ENCODE measurements around the gene MRTO4.
"Not testable (repeated sequence)": the region's sequence is repeated elsewhere in the genome, so short reads cannot be mapped to it uniquely, and the experiment has no call there.

MRTO4 gene

DNA sequence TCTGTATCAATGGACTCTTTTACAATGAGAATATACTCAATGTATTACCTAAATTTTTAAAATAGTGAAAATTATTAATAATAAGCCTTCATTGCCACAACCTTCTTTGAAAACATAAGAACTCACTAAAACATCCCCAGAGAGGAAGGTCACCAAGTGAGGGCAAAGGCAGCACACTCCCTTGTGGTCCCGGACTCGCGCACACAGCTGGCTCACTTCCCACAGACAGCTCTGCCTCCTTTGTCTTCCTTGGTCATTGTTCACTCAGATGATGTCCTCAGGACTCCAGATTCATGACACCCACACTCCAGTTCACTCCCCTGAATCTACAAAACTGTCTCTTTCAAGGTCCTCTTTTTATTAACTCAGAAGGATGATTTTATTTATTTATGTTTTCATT, 22.4 kb upstream of the MRTO4 start:
- DNase-seq, result no peak

DNA sequence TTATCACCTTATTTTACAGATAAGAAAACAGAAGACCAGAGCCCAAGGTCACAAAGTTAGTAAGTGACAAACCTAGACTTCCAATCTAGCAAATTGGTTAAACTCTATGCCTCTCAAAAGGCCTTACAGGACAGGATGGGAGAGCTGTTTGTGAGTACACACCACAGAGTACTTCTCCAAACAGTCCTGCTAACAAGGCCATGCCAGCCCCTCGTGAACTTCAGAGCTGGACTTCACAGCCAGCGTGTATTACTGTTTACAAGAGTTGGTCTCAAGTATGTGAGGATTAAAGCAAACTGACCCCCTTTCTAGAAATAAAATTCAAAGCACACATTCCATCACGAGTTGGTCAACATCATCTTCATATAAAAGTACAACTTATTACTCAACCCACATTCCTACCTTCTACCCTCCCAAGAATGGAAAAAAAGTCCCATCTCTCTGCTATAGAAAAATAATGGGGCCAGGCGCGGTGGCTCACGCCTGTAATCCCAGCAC, 21.7 kb upstream of the MRTO4 start:
- no peak for DNase-seq

DNA sequence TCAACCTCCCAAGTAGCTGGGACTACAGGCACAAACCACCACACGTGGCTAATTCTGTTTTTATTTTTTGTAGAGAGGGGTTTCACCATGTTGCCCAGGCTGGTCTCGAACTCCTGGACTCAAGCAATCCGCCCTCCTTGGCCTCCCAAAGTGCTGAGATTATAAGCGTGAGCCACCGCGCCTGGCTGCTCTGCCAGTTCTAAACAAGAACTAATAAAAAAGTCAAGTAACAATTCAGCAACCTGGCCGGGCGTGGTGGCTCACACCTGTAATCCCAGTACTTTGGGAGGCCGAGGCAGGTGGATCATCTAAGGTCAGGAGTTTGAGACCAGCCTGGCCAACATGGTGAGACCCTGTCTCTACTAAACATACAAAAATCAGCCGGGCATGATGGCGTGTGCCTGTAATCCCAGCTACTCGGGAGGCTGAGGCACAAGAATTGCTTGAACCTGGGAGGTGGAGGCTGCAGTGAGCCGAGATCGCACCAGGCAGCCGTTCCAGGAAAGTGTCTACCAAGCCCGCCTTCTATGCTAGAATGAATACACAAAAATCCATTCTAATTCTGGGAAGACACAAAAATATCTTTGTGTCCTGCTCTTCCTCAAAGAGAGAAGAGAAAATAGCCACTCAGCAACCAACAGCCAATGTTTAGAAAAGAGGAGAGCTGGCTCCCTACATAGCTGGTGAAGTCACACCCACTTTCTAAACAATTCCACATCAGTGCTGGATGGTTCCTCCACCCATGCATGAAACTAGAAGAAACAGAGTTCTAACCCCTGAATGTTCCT, 19.7 kb upstream of the MRTO4 start:
- not testable (repeated sequence) for DNase-seq

DNA sequence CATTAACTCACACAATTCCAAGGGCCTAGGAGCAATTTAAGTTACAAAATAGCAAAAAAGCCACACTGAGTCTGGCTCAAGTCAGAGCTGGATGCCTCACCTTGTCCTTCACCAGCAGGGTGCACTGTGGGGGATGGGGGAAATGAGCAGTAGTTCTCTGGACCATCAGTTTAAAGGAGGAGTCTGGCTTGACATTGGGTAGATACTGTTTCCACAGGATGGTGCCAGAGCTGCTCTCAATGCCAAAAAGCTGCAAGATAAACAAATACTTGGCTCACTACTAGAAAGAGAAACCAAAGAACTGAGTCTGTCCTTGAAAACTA, 19.1 kb upstream of the MRTO4 start:
- DNase-seq, result no peak

DNA sequence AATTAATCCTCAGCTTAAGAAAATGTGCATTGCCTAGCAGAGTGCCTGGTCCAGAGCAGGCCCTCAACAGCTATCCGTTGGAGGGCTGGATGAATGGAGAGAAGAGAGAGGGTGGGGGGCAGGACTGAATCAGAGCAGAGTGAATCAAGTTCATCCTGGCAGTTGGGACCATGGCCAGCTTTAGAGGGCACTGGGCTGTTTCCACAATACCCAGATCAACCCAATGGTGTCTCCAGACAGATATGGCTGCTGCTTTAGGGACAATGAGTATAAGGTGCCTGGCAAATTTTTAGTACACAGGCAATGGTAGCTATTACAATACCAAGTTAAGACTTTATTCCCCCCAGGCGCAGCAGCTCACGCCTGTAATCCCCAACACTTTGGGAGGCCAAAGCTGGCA, 17.4 kb upstream of the MRTO4 start:
- DNase-seq, result no peak

DNA sequence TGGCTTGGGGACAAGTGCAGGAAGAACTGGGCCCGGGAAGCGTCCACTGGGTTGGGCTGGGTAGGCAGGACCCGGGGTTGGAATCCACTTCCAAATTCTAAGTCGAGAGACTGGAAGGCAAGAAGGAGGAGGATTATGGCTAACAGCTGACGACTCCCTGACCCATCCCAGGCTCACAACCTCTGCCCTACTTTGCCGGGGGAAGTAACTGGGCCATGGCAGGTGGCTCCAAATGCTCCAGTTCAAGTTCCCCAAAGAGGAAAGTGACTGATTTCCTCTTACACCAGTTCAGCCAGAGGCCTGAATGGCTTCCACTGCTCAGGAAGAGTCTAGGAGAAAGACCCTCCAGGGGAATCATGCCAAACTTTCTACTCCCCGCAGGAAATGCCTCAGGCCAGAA, 11.7 kb upstream of the MRTO4 start:
- DNase-seq, result no peak

DNA sequence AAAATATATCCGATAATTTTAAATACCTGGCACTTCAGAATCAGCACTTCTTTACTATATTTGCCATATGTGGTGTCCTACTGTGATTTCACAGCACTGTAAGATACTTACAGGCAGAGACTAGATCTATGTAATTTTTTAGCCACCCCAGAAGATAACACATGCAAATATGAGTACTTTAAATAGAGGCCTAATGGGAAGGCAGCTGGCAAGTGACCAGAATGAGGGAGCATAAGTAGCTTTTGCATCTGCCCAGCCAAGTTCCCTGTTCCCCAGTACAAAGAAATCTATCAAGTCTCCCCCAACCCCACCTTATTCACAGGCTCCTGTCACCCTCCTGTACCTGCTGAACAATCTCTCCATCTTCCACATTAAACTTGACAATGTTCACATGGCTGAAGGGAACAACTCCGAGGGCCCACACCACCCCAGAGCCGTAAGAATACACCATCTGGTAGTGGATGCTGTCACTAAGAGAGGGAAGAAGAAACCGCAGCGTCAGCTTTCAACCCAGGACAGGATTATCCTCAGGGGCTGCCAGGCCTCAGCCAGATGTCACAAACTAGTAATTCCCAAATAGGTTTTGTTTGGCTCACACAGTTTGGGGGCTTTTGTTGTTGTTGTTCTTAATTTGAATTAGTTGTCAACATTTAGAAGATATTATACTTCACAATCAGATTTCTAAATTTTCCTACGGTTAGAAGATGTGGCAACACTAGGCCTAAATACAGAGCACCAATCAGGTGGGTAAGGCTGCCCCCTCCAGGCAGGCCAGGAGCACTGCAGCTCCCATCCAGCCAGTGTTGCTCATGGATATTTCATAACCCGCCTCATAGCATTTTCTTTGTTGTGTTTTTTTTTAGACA, 10.7 kb upstream of the MRTO4 start:
- DNase-seq, result no peak

DNA sequence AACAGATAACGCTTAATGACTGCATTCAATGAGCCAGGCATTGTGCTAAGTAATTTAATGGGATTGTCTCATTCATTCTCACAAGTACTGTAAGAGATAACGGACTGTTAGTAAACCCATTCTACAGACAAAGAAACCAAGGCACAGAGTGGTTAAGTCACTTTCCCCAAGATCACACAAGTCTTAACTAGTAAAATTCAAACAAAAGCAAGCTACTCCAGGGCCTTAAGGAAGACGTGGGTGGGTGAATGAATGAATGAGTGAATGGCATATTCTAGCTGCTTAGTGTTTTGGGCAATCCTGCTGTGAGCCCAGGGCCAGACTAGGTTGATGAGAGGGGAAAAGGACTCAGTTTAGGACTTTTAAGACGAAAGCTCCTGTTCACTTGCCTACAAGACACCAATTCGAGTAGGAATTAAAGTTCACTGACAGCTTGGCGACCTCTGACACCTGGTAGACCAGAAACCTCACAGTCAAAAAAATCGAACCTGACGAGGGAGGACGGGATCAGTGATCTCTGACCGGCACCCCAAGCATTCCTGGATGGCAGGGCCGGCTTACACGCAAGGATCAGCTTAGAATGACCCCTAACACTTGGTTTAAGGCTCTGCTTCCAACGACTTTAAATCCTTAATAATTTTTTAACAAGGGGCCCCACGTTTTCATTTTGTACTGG, 838 bp upstream of the MRTO4 start:
- DNase-seq, result no peak

DNA sequence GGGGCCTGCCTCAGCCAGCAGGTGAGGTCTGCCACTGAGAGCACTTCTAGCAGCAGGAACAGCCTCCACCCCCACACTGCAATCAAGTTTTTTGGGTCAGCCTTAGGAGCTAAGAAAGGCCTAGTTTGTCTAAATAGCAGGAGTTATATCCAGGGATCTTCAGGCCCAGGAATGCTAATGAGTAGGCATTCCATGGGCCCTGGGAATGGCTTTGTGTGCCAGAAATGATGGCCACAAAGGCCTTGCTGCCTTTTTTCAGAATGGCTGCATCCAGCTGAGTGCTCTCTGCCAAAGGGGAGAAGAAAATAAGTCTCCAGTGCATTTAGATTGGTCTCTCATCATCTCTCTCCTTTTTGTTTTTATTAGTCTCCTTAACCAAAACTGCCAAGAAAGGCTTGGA, 2.8 kb downstream of the MRTO4 start:
- DNase-seq, result no peak

DNA sequence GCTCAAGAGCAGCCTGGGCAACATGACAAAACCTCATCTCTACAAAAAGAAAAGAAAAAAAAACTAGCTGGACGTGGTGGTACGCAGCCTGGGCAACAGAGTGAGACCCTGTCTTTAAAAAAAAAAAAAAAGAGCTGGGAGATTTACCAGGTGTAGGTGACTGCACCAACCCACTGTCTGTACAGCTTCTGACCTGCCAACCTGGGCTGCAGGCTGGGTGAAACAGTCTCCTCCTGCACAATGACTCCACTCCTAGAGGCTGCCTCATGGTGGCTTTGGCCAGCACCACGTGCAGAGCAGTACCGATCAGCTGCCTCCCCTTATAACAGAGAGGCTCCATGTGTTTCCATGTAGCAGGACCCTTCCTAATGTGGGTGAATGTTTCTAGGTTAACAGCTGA, 3.7 kb downstream of the MRTO4 start:
- DNase-seq, result no peak

DNA sequence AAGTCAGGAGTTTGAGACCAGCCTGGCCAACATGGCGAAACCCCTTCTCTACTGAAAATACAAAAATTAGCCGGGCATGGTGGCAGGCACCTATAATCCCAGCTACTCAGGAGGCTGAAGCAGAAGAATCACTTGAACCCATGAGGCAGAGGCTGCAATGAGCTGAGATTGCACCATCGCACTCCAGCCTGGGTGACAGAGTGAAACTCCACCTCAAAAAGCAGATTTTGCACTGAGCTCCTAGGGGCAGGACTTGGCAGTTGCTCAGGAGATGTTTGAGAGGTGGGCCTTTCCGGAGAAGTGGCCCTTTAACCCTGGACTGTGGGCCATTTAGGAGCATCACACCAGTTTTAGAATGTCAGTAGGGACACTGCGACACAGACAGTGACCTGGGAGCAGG, 4.7 kb downstream of the MRTO4 start:
- DNase-seq, result not testable (repeated sequence)

DNA sequence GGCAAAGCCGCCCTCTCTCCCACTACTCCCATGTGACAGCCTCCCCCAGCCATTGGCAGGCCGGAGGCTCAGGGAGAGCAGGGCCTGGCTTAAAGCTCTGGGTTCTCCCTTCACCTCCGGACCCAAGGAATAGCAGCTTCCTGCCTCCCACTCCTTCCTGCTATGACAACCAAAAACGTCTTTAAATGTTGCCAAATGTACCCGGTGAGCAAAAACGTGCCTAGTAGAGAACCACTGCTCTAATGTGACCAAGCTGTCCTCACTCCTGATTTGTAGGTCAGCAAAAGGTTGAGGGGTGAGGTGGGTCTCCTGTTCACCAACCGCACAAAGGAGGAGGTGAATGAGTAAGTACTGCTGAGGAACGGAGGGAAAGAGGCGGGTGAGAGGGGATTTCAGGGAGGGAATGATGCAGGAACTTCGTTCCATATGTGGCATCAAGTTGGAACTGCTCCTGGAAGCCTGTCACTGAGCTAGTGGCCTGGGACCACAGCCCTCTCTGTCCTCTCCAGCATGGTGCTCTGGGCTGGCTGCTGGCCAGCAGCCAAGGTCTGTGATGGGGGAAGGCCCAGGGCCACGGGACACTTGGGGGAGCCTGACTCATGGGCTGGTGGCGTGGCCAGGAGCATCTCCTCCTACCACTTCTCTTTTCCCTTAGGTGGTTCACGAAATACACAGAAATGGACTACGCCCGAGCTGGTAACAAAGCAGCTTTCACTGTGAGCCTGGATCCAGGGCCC, 5.7 kb downstream of the MRTO4 start:
- DNase-seq, result no peak

DNA sequence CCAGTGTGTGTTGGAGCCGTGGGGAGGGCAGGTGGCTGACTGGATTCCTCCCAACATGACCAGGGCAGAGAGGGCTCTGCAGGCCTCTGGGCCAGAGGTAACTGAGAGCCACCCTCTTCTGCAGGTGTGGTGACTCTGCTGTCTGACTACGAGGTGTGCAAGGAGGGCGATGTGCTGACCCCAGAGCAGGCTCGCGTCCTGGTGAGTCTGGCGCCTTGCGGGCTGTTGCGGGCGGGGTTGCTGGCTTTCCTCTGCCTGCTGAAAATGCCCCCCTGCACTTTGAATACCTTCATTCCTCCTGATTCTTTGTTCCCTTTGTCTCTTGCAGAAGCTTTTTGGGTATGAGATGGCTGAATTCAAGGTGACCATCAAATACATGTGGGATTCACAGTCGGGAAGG, 6.7 kb downstream of the MRTO4 start:
- DNase-seq, result no peak

DNA sequence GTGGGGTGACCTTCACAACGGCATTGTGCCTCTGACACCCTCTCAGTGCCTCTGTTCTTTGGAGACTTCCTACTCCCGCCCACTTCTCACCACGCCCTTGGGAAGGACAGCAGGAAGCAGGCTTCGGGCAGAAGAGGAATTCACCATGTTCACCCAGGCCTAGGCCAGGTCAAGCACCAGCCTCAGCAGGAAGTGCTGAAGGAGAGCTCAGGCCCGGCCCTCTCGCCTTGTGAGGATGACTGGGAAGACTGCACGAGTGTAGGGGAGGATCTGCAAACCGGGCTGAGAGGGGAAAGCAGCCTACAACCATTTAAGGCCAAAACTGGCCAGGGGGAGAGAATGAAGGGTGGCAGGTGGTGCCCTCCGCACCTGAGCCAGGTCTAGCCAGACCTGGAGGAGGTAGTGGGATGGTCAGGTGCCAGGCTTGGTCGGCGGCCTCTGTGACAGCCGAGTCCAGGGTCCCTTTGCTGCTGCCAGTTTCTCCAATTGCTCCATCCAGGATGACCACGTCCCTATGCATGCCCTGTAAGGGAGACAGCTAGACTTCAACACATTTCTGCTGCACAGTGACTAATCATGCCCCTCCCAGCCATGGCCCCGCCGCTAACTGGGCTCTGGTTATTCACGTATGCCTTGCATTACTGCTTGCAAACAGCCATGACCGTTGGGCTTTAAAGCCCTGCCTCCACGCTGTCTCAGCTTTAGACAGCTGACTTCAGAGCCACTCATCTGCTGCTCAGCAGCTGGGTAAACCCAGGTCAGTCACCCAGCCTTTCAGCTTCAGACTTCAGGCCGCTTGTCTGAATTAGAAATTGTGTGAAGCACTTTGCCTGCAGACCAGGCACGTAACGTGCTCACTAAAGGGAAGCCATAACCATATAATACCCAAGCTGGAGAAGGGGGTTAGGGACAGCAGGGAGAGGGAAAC, 8.9 kb downstream of the MRTO4 start:
- peak; percentile 32 for DNase-seq

DNA sequence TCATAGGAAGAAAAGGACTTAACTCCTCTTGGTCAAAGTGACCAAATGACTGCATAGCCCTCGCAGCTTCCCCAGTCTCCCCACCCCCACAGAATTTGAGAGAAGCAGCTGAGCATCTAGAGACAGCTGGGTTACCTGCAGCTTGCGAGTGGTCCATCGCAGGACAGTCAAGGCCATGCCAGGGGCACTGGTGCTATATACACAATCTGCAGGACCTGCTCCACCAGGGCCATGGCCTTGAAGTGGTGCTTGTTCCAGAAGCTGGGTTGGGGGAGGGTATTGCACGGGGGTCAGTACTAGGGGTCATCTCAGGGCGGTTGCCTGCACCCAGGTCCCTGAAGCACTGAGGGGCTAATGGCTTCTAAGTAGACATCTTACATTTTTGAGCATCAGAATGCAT, 10.4 kb downstream of the MRTO4 start:
- no peak for DNase-seq

DNA sequence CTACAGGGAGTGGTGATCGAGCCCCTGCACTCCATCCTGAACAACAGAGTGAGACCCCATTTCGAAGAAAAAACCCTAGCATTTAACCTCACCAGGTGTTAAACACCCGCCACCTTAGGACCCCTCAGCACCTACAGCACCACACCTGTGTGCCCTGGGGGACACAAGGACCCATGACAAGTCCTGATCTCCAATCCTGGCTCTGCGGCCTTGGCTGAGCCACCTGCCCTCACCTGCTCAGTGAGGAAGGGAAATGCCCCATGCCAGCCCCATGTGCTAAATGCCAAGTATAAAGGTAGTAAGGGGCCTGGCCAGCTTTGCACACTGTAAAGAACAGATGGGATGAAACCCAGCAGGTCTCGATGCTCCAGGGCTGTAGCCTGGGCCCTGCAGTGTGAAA, 11.1 kb downstream of the MRTO4 start:
- DNase-seq, result no peak

DNA sequence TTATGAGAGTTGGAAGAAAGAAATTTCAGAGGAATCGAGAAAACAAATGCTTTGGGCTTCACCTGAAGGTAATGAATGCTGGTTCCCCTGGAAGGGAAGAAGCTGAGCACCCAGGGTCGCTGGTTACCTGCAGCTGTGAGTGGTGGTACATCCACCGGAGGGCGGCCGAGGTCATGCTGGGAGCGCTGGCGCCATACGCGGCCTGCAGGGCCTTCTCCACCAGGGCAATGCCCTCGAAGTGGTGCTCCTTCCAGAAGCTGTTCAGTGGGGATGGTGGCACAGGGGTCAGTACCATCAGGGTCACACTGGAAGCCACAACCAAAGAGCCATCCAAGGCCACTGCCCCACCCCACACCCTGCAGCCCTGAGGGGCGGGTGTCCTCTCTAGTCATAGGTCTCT, 16.8 kb downstream of the MRTO4 start:
- no peak for DNase-seq

DNA sequence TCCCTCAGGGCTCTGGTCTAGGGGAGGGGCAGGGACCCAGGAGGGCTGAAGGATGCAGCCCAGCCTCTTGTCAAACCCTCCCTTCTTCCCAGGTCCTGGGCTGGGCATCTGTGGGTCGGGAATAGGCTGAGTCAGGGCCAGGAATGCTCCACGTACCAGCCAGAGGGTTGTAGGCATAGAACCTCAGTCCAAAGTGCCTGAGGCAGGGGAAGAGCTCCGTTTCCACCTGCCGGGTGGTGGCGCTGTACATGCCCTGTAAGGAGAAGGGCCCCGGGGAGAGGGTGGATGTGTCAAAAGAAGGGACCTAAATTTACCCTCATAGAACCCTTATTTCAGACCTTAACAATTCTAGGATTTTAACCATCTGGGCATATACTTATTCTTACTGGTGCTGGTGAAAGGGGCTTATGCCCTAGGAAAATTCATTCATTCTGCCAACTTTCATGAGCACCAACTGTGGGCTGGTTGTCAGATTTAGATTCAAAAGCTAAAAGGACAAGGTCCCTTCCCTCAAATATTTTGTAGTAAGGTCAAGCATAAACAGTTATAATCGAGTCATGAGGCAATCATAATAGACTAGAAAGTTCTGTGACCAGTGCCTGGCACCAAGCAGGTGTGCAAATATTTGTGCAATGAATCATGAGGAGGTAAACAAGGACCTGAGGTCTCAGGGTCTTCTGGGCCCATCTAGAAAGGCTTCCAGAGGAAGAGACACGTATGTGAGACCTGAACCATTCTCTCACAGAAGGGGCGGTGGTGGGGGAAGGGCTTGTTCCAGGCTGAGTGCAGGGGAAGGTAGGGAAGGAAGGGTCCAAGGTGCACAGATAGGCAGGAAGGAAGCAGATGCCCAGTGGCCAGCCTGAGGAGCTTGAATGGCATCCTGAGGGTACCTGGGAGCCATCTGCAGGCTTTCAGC, 18.1 kb downstream of the MRTO4 start:
- not testable (repeated sequence) for DNase-seq

DNA sequence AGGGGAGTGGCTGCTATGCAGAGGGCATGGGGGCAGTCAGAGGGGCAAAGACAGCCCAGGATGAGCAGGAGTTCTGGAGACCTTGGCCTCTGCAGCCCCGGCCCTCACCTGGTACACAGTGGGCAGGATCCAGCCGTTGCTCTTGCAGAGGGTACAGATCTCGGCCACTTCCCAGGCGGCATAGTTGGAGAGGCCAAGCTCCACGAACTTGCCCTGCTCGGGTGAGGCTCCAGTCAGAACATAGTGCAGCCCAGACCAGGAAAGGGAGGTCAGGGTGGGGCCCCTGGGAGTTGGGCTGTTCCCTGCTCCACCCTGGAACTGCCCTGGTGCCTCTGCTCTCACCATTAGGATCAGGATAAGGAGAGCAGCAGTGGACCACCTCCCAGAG, 18.7 kb downstream of the MRTO4 start:
- not testable (repeated sequence) for DNase-seq

DNA sequence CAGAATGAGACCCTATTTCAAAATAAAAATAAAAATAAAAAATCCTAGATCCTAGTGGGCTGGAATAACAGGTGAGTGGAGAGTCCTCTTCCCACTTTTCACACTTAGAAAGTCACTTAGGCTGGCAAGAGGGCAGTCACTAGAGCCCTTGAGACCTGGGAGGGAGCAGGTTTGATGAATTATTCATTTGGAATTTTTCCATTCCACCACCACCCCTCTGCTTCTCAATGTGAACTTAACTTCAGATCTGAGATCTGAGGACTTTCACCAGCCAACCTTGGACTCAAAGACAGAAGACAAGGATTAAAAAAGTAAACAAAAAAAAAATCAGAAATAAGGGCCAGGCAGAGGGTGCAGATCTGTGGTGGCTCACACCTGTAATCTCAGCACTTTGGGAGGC, 20.5 kb downstream of the MRTO4 start:
- DNase-seq, result peak; percentile 4
